Activated B cell treated with CpG ODN at 0.5 μM for 24 hours (primary cell): ENCODE measurements around the gene FAM200C. TPM values are rescaled to one million over a fixed set of nuclear protein-coding genes. Genes with fewer than 3 reads are reported as not detected.

Experiments used
- ATAC-seq: fragments of 200-7000 bp; cut with Tn5 transposase; one replicate; pipeline ENCODE4 v1.10.0; 2021; ENCODE audit warnings: low read depth, mild to moderate bottlenecking, moderate library complexity
- CTCF ChIA-PET: fragments of 350-600 bp; sonication (Branson Sonifier 250); formaldehyde crosslinking; loops from one replicate; lab custom pipeline; 2021; ENCODE audit warnings: antibody characterized with exemption; lab: Charles Lee
- POLR2A ChIA-PET: fragments of 350-600 bp; sonication (Branson Sonifier 250); formaldehyde crosslinking; loops from one replicate; lab custom pipeline; 2021; ENCODE audit warnings: antibody characterized with exemption; lab: Charles Lee
- DNase-seq: peaks from one replicate; pipeline ENCODE4 v3.0.0; 2022
- H3K27ac Mint-ChIP-seq: one replicate; pipeline ENCODE4 v1.8.0; 2020; ENCODE audit warnings: mixed read lengths
- H3K27me3 Mint-ChIP-seq: one replicate; pipeline ENCODE4 v1.8.0; 2021; ENCODE audit warnings: mixed read lengths
- H3K36me3 Mint-ChIP-seq: one replicate; pipeline ENCODE4 v1.8.0; 2021; ENCODE audit warnings: low read depth, mixed read lengths
- H3K4me1 Mint-ChIP-seq: one replicate; pipeline ENCODE4 v1.8.0; 2021; ENCODE audit warnings: mixed read lengths
- H3K4me3 Mint-ChIP-seq: one replicate; pipeline ENCODE4 v1.8.0; 2020; ENCODE audit warnings: mild to moderate bottlenecking, mixed read lengths
- H3K9me3 Mint-ChIP-seq: one replicate; pipeline ENCODE4 v1.8.0; 2020; ENCODE audit warnings: mixed read lengths
- CTCF ChIP-seq: fragments of 200-600 bp; IDR thresholded peaks from one replicate; pipeline ENCODE4 v1.8.0; 2022; ENCODE audit warnings: antibody characterized with exemption, mild to moderate bottlenecking
- intact Hi-C: fragments of 100-400 bp; cut with micrococcal nuclease; formaldehyde crosslinking; loops from one replicate; pipeline ENCODE4 v1.15.1; 2024
- total RNA-seq: library from RNA; stranded (reverse); gene quantifications from 2 replicates; pipeline ENCODE4 v1.2.3, GENCODE V29; 2022

The FAM200C gene
- total RNA-seq, 1 donor from 2014 or later, result 0.44 TPM

GRCh38 chr5:160360310-160360709, 39.5 kb downstream of the FAM200C start:
- Mint-ChIP-seq H3K4me1 (no peaks in the 10 kb centered on the region), H3K4me3 (no peak overlapping the region), H3K27ac (no peak overlapping the region)

GRCh38 chr5:160359816-160360215, 40.0 kb downstream of the FAM200C start:
- no peak for DNase-seq

More at GRCh38 chr5:160360310-160360709, 39.5 kb downstream of the FAM200C start:
- TF ChIP-seq CTCF, result no peak
- ATAC-seq (no peak), DNase-seq (no peak)
- no peaks in the 10 kb centered on the region for H3K9me3 Mint-ChIP-seq
- intact Hi-C loops, result no loop called here
- ChIA-PET POLR2A (no interaction called here), CTCF (no interaction called here)
- peaks cover 17% of the 10 kb centered on the region for H3K27me3 Mint-ChIP-seq
- H3K36me3 Mint-ChIP-seq, result no peaks in the 10 kb centered on the region

GRCh38 chr5:160359242-160359641, 40.6 kb downstream of the FAM200C start:
- H3K36me3 Mint-ChIP-seq, result no peaks in the 10 kb centered on the region
- DNase-seq (no peak), ATAC-seq (no peak)
- no peaks in the 10 kb centered on the region for H3K4me1 Mint-ChIP-seq
- no peak overlapping the region for H3K4me3 Mint-ChIP-seq
- TF ChIP-seq CTCF, result no peak
- intact Hi-C loops, result no loop called here
- peaks cover 10% of the 10 kb centered on the region for H3K27me3 Mint-ChIP-seq
- CTCF ChIA-PET, result no interaction called here
- POLR2A ChIA-PET, result no interaction called here
- H3K9me3 Mint-ChIP-seq, result no peaks in the 10 kb centered on the region
- no peak overlapping the region for H3K27ac Mint-ChIP-seq

More at GRCh38 chr5:160359816-160360215, 40.0 kb downstream of the FAM200C start:
- H3K4me1 Mint-ChIP-seq, result no peaks in the 10 kb centered on the region
- TF ChIP-seq CTCF, result no peak
- H3K9me3 Mint-ChIP-seq, result no peaks in the 10 kb centered on the region
- POLR2A ChIA-PET, result no interaction called here
- no peaks in the 10 kb centered on the region for H3K36me3 Mint-ChIP-seq
- H3K27me3 Mint-ChIP-seq, result peaks cover 13% of the 10 kb centered on the region
- intact Hi-C loops, result no loop called here
- no peak for ATAC-seq
- no peak overlapping the region for H3K4me3 Mint-ChIP-seq
- H3K27ac Mint-ChIP-seq, result no peak overlapping the region
- CTCF ChIA-PET, result no interaction called here

GRCh38 chr5:160357861-160358411, 41.9 kb downstream of the FAM200C start:
- ATAC-seq, result no peak
- peaks cover 10% of the 10 kb centered on the region for H3K27me3 Mint-ChIP-seq
- H3K4me1 Mint-ChIP-seq, result no peaks in the 10 kb centered on the region
- TF ChIP-seq CTCF, result no peak
- H3K36me3 Mint-ChIP-seq, result no peaks in the 10 kb centered on the region
- DNase-seq, result no peak
- ChIA-PET CTCF (no interaction called here), POLR2A (interaction anchor here (0.7 kb wide), 1 partner anchor 70 kb away, joined by 3 read pairs; no protein-coding TSS in a partner anchor)
- no peaks in the 10 kb centered on the region for H3K9me3 Mint-ChIP-seq
- H3K27ac Mint-ChIP-seq, result no peak overlapping the region
- intact Hi-C loops, result no loop called here
- no peak overlapping the region for H3K4me3 Mint-ChIP-seq

GRCh38 chr5:160357394-160357793, 42.5 kb downstream of the FAM200C start:
- TF ChIP-seq CTCF, result no peak
- CTCF ChIA-PET, result no interaction called here
- DNase-seq, result no peak
- Mint-ChIP-seq H3K9me3 (no peaks in the 10 kb centered on the region), H3K4me3 (no peak overlapping the region), H3K27me3 (peaks cover 10% of the 10 kb centered on the region), H3K36me3 (no peaks in the 10 kb centered on the region), H3K27ac (no peak overlapping the region), H3K4me1 (no peaks in the 10 kb centered on the region)
- ATAC-seq, result no peak
- POLR2A ChIA-PET, result interaction anchor here (0.7 kb wide), 1 partner anchor 69 kb away, joined by 3 read pairs; no protein-coding TSS in a partner anchor
- intact Hi-C loops, result no loop called here
